ENCODE results near the gene UACA.

- TF ChIP-seq POLR2AphosphoS5 (IDR thresholded peaks at IDR 0.05; ENCODE audit: borderline replicate concordance, low read depth, low read length) (no peak), EZH2 (IDR thresholded peaks at IDR 0.05) (no peak), FOXP2 (optimal IDR thresholded peaks at IDR 0.05; ENCODE audit: control extremely low read depth, extremely low read length, insufficient read depth) (no peak)
These were observed 3.2 kb upstream of the UACA start for GRCh38 chr15:70766597-70766996.

All from SK-N-MC (cell line).